Choroid plexus epithelial cell (primary cell): ENCODE measurements around the gene AK9.

ENCODE experiments used
- DNase-seq: peaks from one replicate; pipeline ENCODE4 v3.0.0-alpha.2; 2010; ENCODE audit warnings: low read depth
- H3K4me3 ChIP-seq: 2 replicates; pipeline ENCODE4 v1.5.1; 2011; ENCODE audit warnings: low read depth, mild to moderate bottlenecking, control low read depth, low read length, moderate library complexity
- TF ChIP-seq, protein P1 (sequence below): conservative IDR thresholded peaks from 2 replicates; pipeline ENCODE4 v1.5.1; 2011; ENCODE audit warnings: low read depth, mild to moderate bottlenecking, control low read depth, inconsistent platforms, low read length, moderate library complexity

Gene AK9

DNA sequence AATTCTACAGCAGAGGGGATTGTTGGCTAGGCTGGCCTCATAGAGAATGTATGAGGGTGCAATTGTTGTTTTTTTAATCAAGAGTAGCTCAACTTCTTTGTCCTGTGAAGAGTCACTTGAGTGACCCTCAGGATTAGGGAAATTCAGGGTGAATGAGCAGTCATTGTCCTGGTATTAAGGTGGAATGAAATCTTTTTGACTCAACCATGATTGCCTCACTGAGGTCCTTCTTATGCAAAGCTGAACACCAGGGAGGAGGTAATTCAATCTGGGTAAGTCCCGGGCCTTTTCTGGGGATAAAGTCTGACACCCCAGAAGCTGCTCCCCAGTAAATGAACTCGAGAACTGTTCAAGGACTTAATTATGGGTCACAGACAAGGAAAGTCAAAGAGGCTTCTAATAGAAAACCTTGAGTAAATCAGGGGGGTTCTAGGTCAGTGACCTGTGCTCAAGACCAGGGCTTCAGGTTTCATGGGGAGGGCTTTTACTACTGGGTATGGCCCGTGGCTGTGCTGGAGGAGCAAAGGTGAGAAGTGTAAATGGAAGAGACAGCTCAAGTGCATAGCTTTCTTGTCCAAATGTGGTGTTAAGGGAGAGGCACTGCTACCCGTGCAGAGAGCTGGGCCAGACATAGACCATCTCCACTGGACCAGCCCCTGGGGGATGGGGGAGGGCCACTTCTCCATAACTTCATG, 182.7 kb downstream of the AK9 start:
- H3K4me3 ChIP-seq = no peak overlapping the region
- TF ChIP-seq, protein P1, sequence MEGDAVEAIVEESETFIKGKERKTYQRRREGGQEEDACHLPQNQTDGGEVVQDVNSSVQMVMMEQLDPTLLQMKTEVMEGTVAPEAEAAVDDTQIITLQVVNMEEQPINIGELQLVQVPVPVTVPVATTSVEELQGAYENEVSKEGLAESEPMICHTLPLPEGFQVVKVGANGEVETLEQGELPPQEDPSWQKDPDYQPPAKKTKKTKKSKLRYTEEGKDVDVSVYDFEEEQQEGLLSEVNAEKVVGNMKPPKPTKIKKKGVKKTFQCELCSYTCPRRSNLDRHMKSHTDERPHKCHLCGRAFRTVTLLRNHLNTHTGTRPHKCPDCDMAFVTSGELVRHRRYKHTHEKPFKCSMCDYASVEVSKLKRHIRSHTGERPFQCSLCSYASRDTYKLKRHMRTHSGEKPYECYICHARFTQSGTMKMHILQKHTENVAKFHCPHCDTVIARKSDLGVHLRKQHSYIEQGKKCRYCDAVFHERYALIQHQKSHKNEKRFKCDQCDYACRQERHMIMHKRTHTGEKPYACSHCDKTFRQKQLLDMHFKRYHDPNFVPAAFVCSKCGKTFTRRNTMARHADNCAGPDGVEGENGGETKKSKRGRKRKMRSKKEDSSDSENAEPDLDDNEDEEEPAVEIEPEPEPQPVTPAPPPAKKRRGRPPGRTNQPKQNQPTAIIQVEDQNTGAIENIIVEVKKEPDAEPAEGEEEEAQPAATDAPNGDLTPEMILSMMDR = no peak
- no peak for DNase-seq

DNA sequence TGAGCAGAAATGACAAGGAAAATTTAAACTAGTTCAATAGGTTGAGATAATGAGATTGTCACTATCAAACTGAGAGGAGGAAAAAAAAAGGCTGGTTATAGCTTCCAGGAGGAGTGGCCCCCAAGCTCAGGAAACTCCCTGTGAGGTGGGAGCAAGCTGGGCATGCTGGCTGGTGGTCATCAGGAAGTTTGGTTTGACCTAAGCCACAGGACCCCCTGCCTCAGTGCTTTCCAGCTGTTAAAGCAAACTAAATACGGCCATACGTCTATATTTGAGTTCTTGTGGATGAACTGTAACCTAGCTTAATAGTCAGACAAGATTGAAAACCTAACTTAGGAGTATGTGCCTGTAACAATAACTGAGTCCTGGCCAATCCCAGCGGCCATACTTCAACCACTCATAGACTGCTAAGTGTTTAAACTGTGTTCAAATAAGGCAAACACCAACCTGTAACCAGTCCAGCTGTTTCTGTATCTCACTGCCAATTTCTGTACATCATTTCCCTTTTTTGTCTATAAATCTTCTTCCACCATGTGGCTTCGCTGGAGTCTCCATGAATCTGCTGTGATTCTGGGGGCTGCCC, 183.4 kb downstream of the AK9 start:
- no peak overlapping the region for H3K4me3 ChIP-seq
- DNase-seq = no peak
- TF ChIP-seq, protein P1 = no peak

DNA sequence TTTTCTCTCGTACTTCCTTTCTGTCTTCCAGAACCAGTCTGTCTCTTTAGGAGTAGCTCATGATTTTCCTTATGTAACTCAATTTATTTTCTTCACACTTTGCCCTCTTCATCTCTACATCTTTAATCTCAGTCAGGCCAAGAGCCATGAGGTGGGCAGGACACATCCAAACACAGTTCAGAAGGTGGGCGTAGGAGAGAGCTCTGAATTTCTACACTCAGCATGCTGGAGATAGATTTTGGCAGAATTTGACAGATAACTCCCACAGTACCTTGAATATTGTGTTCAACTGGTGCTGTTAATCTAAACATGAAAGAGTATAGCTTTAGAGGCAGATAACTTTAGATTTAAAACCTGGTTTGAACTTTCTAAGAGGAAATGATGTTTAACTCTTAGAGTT, 184.2 kb downstream of the AK9 start:
- TF ChIP-seq, protein P1 = no peak
- no peak overlapping the region for H3K4me3 ChIP-seq
- no peak for DNase-seq

DNA sequence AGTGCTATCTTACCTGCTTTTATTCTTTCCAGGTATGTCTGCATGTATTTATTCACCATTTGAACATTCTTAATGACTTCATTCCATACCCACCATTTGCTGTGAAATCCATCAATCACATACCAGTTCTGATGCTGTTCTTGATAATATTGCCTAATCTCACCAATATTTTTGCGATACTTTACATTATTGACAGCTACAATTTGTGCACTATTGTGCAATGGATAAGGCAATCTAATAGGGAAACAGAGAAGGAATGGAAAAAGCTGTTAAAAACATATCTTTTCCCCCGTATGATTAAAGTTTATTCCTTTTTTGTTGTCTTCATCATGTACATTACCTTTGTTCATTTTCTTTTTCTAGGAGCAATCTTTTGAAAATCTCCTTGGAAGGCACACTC, 184.7 kb downstream of the AK9 start:
- no peak for DNase-seq
- H3K4me3 ChIP-seq = no peak overlapping the region
- TF ChIP-seq, protein P1 = no peak

DNA sequence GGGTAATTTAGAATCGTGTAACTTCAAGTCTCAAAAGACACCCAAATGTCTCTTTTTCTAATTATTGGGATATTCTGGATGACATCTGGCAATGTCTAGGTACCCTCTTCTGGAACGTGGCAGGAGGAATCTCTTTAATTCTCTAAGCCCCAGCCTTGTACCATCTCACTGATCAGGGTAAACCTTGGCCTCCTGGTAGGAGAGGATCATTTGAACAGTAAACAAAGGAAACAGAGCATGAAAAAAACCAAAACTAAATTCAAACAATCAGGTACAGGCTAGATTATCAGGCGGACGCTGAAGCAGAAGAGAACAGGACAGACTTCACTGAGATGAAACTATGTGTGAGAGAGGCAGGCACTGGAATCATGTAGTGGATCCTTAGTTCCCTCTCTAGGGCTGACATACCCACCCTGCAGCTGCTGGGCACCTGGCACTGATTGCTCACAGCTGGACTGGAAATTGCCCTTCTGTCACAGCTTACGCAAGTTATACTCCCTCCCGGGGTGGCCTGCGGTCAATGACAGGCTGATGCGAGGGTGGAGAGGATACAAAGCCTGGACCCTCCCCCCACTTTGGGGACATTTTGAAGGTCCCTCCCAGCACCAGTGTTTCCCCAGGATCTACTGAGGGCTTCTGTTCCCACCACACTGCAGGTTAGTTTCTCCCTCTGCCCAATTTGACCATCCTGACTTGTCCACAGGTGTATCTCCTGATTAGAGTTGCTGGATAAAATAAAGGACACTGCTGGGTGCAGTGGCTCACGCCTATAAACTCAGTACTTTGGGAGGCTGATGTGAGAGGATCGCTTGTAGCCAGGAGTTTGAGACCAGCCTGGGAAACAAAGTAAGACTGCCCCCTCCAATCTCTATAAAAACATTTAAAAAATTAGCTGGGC, 187.4 kb downstream of the AK9 start:
- no peak for DNase-seq
- TF ChIP-seq, protein P1 = no peak
- H3K4me3 ChIP-seq = no peak overlapping the region

DNA sequence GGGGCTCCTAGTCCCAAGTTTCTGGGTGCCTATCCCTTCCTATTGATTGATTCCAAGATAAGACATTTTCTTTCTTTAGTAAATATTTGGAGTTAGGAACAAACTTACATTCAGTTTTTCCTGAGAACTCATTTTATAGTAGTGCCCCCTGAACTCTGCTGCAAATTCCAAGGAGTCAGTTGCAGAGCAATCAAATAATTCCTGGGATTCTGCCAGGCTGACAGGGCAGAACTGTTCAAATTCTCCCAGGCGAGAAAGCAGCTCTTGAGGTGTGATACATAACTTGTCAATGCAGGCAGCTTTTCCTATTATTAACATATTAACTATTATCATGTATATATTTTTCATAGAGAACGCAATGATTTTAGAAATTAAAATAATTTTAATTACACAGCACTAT, 192.1 kb downstream of the AK9 start:
- DNase-seq = no peak
- TF ChIP-seq, protein P1 = no peak
- no peak overlapping the region for H3K4me3 ChIP-seq
